ENCODE results near the gene DCAF6.

Gene DCAF6

GRCh38 chr1:168110896-168111545 lies 174.5 kb downstream of the DCAF6 start:
- no peak for DNase-seq

GRCh38 chr1:168112673-168113305 lies 176.3 kb downstream of the DCAF6 start:
- no peak for DNase-seq

DNA sequence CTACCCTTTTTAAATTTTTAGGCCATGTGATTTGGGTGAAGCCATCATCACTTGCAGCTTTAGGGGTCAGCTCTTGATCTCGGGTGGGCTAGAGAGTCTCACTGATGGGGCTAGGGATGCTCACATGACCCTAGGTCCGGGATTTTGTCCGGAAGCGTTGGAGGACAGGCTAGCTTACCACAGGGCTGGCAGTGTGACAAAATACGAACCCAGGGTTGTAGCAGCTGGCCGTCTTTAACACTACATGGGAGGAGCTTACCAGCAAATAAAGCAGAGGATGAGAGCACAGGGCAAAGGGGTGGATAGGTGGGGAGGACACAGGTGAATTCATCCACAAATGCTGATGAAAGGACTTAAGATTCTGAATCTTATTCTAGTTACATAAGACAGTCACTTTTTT lies 178.4 kb downstream of the DCAF6 start:
- no peak for DNase-seq

- no peak for DNase-seq
Measured at GRCh38 chr1:168116327-168116799, 179.9 kb downstream of the DCAF6 start.

DNA sequence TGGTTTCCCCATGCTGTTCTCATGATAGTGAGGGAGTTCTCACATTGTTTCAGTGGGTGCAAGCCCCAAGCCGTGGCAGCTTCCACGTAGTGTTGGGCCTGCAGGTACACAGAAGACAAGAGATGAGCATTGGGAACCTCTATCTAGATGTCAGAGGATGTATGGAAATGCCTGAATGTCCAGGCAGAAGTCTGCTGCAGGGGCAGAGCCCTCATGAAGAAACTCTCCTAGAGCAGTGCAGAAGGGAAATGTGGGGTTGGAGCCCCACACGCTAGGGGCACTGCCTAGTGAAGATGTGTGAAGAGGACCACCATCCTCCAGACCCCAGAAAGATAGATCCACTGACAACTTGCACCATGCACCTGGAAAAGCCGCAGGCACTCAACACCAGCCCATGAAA lies 183.3 kb downstream of the DCAF6 start:
- DNase-seq, result no peak

GRCh38 chr1:168121401-168122011 lies 185.0 kb downstream of the DCAF6 start:
- no peak for DNase-seq

- no peak for DNase-seq
Measured at GRCh38 chr1:168125051-168125450, 188.6 kb downstream of the DCAF6 start.
